OCI-LY3 (cell line): ENCODE data around the gene UBE2L6.

Experiments used
- EZH2phosphoT487 ChIP-seq: fragments of 200-600 bp; shearing (Covaris generic); IDR thresholded peaks from 2 replicates; pipeline ENCODE4 v1.6.1; 2018; ENCODE audit warnings: antibody characterized with exemption, mixed run types, low read depth
- TF ChIP-seq, protein P1 (sequence below): fragments of 200-600, 300-600 bp; sonication (generic); IDR thresholded peaks from 2 replicates; pipeline ENCODE4 v1.5.1; 2014; ENCODE audit warnings: antibody characterized with exemption, low read length, low read depth

DNA sequence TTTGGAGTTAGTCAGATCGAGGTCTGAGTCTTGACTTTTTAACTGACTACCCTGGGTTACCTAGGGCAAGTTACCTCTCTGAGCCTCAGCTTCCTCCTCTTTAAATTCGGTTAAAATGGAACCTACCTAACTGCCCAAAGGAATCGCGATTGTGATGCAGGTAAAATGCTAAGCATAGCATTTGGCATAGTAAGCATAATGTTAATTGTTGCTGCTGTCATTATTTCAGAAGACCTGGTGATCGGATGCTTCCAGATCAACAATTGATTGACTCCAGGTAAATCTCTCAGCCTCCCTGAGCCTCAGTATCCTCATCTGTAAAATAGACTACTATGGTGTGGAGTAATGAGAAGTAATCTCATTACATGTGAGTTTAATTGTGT is 51.4 kb downstream of the UBE2L6 start:
- TF ChIP-seq, protein P1, sequence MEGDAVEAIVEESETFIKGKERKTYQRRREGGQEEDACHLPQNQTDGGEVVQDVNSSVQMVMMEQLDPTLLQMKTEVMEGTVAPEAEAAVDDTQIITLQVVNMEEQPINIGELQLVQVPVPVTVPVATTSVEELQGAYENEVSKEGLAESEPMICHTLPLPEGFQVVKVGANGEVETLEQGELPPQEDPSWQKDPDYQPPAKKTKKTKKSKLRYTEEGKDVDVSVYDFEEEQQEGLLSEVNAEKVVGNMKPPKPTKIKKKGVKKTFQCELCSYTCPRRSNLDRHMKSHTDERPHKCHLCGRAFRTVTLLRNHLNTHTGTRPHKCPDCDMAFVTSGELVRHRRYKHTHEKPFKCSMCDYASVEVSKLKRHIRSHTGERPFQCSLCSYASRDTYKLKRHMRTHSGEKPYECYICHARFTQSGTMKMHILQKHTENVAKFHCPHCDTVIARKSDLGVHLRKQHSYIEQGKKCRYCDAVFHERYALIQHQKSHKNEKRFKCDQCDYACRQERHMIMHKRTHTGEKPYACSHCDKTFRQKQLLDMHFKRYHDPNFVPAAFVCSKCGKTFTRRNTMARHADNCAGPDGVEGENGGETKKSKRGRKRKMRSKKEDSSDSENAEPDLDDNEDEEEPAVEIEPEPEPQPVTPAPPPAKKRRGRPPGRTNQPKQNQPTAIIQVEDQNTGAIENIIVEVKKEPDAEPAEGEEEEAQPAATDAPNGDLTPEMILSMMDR, result no peak
- TF ChIP-seq EZH2phosphoT487, result no peak
